GM21717 (cell line): ENCODE results near the gene ZNF181.
A peak's percentile ranks its signal among the peaks of the same experiment; 100 is the strongest.

Experiments
- ATAC-seq: cut with Tn5 transposase; IDR thresholded peaks from one replicate; pipeline ENCODE4 v1.9.1; 2021; ENCODE audit warnings: mild to moderate bottlenecking, moderate library complexity; ENCODE audit not compliant: unreplicated experiment

ZNF181 gene

GRCh38 chr19:34757441-34757840 lies 23.4 kb downstream of the ZNF181 start:
- ATAC-seq, result no peak

- no peak for ATAC-seq
These were observed 25.3 kb downstream of the ZNF181 start for GRCh38 chr19:34759218-34759917.

GRCh38 chr19:34766386-34766785 lies 32.3 kb downstream of the ZNF181 start:
- ATAC-seq, result no peak

GRCh38 chr19:34767951-34768350 lies 33.9 kb downstream of the ZNF181 start:
- ATAC-seq, result no peak

DNA sequence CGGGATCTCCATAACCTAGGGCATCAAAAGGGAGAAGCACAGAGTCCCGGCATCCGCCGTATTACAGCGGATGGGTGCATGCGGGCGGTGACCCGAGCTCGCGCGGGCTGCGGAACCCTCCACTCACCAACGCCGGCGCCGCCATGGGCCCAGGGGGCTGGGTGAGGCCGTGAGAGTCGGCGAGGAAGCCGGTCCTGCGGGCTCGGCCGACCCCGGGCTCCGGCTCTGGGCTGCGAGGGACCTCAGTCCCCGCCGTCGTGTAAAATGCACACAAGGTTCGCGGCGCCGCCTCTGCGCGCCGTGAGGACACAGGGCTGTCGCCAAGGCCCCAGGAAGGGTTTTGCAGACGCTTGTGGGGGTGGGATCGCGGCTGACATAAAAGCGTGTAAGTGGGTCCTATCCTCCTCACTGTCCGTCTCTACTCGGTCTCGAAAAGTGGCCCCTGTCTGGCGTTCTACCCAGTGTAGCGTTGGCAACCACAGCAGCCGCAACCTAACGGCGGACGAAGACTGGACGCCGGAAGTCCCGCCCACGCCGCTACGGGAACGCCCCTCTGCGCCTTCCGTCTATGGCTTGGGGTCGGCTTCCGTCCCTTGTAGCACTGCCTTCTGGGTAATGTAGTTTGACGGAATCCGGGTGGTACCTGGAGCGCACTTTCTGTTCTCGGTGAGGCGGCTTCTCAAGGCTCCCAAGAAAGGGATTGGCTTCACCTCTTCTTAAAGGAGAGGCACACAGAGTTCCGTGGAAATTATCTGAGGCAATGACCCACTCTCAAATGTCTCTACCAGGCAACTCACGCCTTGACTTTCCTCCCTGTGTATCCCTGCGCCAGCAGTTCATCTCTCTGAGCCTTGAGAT lies 38.9 kb downstream of the ZNF181 start, which contains the start of gene ZNF599:
Gene ZNF599, minus strand, starts transcription at position 519 of the 858 bp plus-strand sequence. Its CDS starts 374 bp downstream, at position 145.
- peak; percentile 97 for ATAC-seq

- no peak for ATAC-seq
These were observed 39.5 kb downstream of the ZNF181 start for GRCh38 chr19:34773555-34773864.

DNA sequence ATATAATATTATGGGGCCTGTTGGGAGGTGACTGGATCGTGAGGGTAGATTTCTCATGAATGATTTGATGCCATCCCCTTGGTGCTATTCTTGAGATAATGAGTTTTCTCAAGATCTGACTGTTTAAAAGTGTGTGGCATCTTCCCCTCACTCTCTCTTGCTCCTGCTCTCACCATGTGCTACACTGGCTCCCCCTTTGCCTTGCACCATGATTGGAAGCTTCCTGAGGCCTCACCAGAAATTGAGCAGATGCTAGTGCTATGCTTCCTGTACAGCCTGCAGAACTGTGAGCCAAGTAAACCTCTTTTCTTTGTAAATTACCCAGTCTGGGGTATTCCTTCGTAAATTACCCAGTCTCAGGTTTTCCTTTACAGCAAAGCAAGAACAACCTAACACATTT lies 40.8 kb downstream of the ZNF181 start:
- ATAC-seq, result no peak

DNA sequence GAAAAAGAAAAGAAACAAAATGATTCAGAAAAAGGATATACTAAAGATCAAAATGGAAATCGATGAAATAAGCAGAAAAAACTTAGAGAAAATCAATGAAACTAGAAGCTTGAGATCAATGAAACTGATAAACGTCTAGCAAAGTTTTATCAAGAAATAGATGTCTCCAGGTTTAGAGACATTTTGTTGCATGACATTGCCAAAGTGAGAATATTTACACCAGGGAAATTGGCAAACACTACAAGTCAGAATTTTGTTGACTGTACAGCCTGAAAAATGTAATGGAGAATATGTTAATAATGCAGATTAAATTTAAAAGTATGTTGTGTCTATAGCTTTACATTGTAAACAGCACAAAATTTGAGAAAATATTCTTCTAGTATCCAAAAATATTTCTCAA lies 44.3 kb downstream of the ZNF181 start:
- no peak for ATAC-seq

DNA sequence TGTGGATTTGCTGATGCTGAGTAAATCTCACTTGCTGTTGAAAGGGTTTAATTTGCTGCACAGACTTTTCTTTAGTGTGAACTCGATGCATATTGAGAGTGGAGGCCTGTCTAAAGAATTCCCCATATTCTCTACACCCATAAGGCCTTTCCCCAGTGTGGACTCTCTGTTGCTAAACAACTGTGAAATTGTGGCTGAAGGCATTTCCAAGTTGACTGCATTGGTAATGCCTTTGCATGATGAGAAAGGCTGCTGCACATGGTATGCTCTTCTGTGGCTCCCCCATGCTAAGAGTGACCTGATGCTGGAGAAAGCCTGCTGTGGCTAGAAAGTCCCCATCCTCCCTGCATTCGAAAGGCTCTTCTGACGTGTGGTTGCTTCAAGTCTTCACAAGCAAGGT lies 45.6 kb downstream of the ZNF181 start:
- ATAC-seq, result no peak

DNA sequence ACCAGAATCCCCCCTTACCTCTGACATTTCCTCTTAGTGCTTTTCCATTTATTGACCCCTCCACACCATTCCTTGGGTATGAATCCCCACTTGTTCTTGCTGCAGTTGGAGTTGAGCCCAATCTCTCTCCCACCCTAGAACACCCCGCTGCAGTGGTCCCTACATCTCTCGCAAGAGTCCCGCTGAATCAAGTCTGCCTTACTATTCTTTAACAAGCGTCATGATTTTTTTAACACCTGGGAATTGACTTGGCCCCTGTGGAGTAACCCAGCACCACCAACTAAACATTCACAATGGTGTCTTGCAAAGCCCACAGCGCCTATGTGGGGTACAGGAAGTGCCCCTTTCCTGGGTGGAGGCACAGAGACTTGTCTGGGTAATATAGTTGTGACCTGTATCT lies 52.2 kb downstream of the ZNF181 start:
- ATAC-seq, result no peak

- ATAC-seq, result no peak
These were observed 53.2 kb downstream of the ZNF181 start for GRCh38 chr19:34787059-34787824.

- ATAC-seq, result no peak
These were observed 54.0 kb downstream of the ZNF181 start for GRCh38 chr19:34788074-34788473.

- no peak for ATAC-seq
These were observed 59.5 kb downstream of the ZNF181 start for GRCh38 chr19:34793565-34793964.

GRCh38 chr19:34794066-34794960 lies 60.3 kb downstream of the ZNF181 start:
- ATAC-seq, result no peak
